Measurements from ENCODE around the gene ALDH3B1.

- TF ChIP-seq REST (tag by site-specific recombination; IDR thresholded peaks at IDR 0.05) (no peak), ZNF350 (tag by site-specific recombination; IDR thresholded peaks at IDR 0.05) (no peak), GLIS2 (tag by site-specific recombination; IDR thresholded peaks at IDR 0.05) (no peak), CTCF (tag by site-specific recombination; IDR thresholded peaks at IDR 0.05) (no peak), YY1 (tag by site-specific recombination; IDR thresholded peaks at IDR 0.05) (no peak), GLIS1 (tag by site-specific recombination; IDR thresholded peaks at IDR 0.05) (peak; percentile 27; the same call in 1 of the 2 replicates)
Observed at GRCh38 chr11:68053117-68053516, 43.0 kb downstream of the ALDH3B1 start.
